Keratinocyte (primary cell): ENCODE measurements around the gene DGKZ. TPM values are rescaled to one million over a fixed set of nuclear protein-coding genes. Genes with fewer than 3 reads are reported as not detected.

Experiments used
- DNase-seq: peaks from one replicate; pipeline ENCODE4 v3.0.0-alpha.2; 2011; ENCODE audit warnings: low read depth, missing footprints, low spot score
- FAIRE-seq: peaks from 2 replicates; lab custom pipeline; 2011; peaks lifted over from hg19 to GRCh38; lab: Jason Lieb, UNC
- H2AFZ ChIP-seq: 2 replicates; pipeline ENCODE4 v1.6.0; 2012; ENCODE audit warnings: low read length, control low read depth, inconsistent platforms; ENCODE audit not compliant: control insufficient read depth
- H3K27ac ChIP-seq: 2 replicates; pipeline ENCODE4 v1.5.1; 2011; ENCODE audit warnings: low read length; ENCODE audit not compliant: control insufficient read depth, insufficient read depth
- H3K27me3 ChIP-seq: 3 replicates; pipeline ENCODE4 v1.6.0; 2011; ENCODE audit warnings: low read length; ENCODE audit not compliant: control insufficient read depth, insufficient read depth; ENCODE audit errors: extremely low read depth
- H3K36me3 ChIP-seq, 2 experiments: 2 replicates in 1 of 2; 3 replicates in 1 of 2; pipeline ENCODE4 v1.5.1; 2011; ENCODE audit warnings: low read length in 2 of 2, mild to moderate bottlenecking in 1 of 2; ENCODE audit not compliant: control insufficient read depth in 2 of 2, insufficient read depth in 2 of 2; ENCODE audit errors: extremely low read depth in 1 of 2
- H3K4me1 ChIP-seq: 3 replicates; pipeline ENCODE4 v1.5.1; 2011; ENCODE audit warnings: low read length; ENCODE audit not compliant: control insufficient read depth, insufficient read depth; ENCODE audit errors: extremely low read depth
- H3K4me2 ChIP-seq: 3 replicates; pipeline ENCODE4 v1.6.0; 2011; ENCODE audit warnings: low read depth, low read length; ENCODE audit not compliant: control insufficient read depth, insufficient read depth; ENCODE audit errors: extremely low read depth
- H3K4me3 ChIP-seq, 3 experiments: fragments of 200-600 bp in 1 of 3; sonication (generic) in 1 of 3; 2 replicates in 2 of 3; 3 replicates in 1 of 3; pipeline ENCODE4 v1.5.1; 2011 to 2016; ENCODE audit warnings: low read length in 3 of 3, mild to moderate bottlenecking in 3 of 3, control low read depth in 2 of 3, inconsistent platforms in 1 of 3, low read depth in 1 of 3, mixed read lengths in 1 of 3, mixed run types in 1 of 3, moderate library complexity in 1 of 3; ENCODE audit not compliant: control insufficient read depth in 2 of 3, insufficient read depth in 2 of 3; ENCODE audit errors: extremely low read depth in 1 of 3
- H3K79me2 ChIP-seq: 2 replicates; pipeline ENCODE4 v1.6.0; 2012; ENCODE audit warnings: low read length; ENCODE audit not compliant: control insufficient read depth, insufficient read depth
- H3K9ac ChIP-seq: 3 replicates; pipeline ENCODE4 v1.6.0; 2011; ENCODE audit warnings: low read length; ENCODE audit not compliant: control insufficient read depth, insufficient read depth; ENCODE audit errors: extremely low read depth
- H3K9me1 ChIP-seq: 3 replicates; pipeline ENCODE4 v1.6.0; 2011; ENCODE audit warnings: low read length; ENCODE audit not compliant: control insufficient read depth, insufficient read depth; ENCODE audit errors: extremely low read depth
- H3K9me3 ChIP-seq: 2 replicates; pipeline ENCODE4 v1.5.1; 2012; ENCODE audit warnings: low read depth, low read length; ENCODE audit not compliant: control insufficient read depth
- H4K20me1 ChIP-seq: 3 replicates; pipeline ENCODE4 v1.6.0; 2011; ENCODE audit warnings: low read length; ENCODE audit not compliant: control insufficient read depth, insufficient read depth; ENCODE audit errors: extremely low read depth
- CTCF ChIP-seq, 3 experiments: IDR thresholded peaks in 1 of 3; conservative IDR thresholded peaks in 1 of 3; optimal IDR thresholded peaks in 1 of 3; 2 replicates in 2 of 3; 3 replicates in 1 of 3; pipeline versions ENCODE3 to v1.5.1; 2011; ENCODE audit warnings: low read length in 3 of 3, mild to moderate bottlenecking in 3 of 3, moderate library complexity in 2 of 3, control low read depth in 1 of 3, inconsistent platforms in 1 of 3; ENCODE audit not compliant: insufficient read depth in 2 of 3; ENCODE audit errors: extremely low read depth in 1 of 3
- EZH2 ChIP-seq: IDR thresholded peaks from one replicate; pipeline ENCODE4 v1.6.1; 2012; ENCODE audit warnings: inconsistent platforms, mild to moderate bottlenecking, low read length, moderate library complexity
- dilution Hi-C: fragments of 300-500 bp; cut with MboI; formaldehyde crosslinking; loops from one replicate; pipeline ENCODE4 v1.7.0; 2020; ENCODE audit warnings: low sequenced_read_pairs; ENCODE audit not compliant: extremely low pct_ligation_motif_present
- polyA plus RNA-seq, 5 experiments: library from polyadenylated mRNA; depleted of rRNA in 3 of 5; stranded (reverse) in 3 of 5; stranded (forward) in 1 of 5; unstranded in 1 of 5; fragments of >200 nt; gene quantifications; 1 replicate in 1 of 5; 2 replicates in 3 of 5; 3 replicates in 1 of 5; pipeline versions ENCODE4 v1.2.1 to v1.2.3, GENCODE V29; 2011 to 2012; ENCODE audit warnings: missing spikeins in 2 of 5, low read depth in 1 of 5, low replicate concordance in 1 of 5

The DGKZ gene
- polyA plus RNA-seq, 1 donor (not counting 4 experiments of a cell fraction or from before 2014, with no cell fraction given), result 23.3 TPM

- Histone ChIP-seq H3K27ac (no peak overlapping the region), H3K9me1 (peaks cover 3% of the 10 kb centered on the region), H3K4me1 (peaks cover 3% of the 10 kb centered on the region), H3K79me2 (peaks cover 49% of the 10 kb centered on the region), H3K4me2 (no peak overlapping the region), H3K4me3 (no peak overlapping the region), H3K9me3 (no peaks in the 10 kb centered on the region), H3K36me3 (peaks cover 15 to 31% of the 10 kb centered on the region in 2 experiments), H4K20me1 (peaks cover 14% of the 10 kb centered on the region), H3K27me3 (no peaks in the 10 kb centered on the region), H2AFZ (no peak overlapping the region), H3K9ac (no peak overlapping the region)
- dilution Hi-C loops, result no loop called here
- DNase-seq, result no peak
- FAIRE-seq, result no peak
- no peak for TF ChIP-seq CTCF (optimal IDR thresholded peaks at IDR 0.05 in 1 of 3, IDR thresholded peaks at IDR 0.05 in 1 of 3, conservative IDR thresholded peaks at IDR 0.05 in 1 of 3; ENCODE audit: extremely low read depth in 1 of 3, insufficient read depth in 2 of 3, low read length in 3 of 3)
Observed at GRCh38 chr11:46364791-46365190, 17.5 kb downstream of the DGKZ start.

DNA sequence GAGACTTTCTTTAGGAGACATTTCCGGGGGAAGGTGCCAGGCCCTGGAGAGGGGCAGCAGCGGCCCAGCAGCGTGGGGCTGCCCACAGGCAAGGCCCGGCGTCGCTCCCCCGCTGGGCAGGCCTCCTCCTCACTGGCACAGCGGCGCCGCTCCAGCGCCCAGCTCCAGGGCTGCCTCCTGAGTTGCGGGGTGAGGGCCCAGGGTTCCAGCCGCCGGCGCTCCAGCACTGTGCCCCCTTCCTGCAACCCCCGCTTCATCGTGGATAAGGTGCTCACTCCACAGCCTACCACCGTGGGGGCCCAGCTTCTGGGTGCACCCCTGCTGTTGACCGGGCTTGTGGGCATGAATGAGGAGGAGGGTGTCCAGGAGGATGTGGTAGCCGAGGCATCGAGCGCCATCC is 19.0 kb downstream of the DGKZ start:
- TF ChIP-seq CTCF (optimal IDR thresholded peaks at IDR 0.05 in 1 of 3, IDR thresholded peaks at IDR 0.05 in 1 of 3, conservative IDR thresholded peaks at IDR 0.05 in 1 of 3; ENCODE audit: extremely low read depth in 1 of 3, insufficient read depth in 2 of 3, low read length in 3 of 3), result no peak
- TF ChIP-seq EZH2, result no peak
- Histone ChIP-seq H3K9me3 (no peaks in the 10 kb centered on the region), H3K36me3 (peaks cover 22 to 38% of the 10 kb centered on the region in 2 experiments), H3K27me3 (no peaks in the 10 kb centered on the region), H4K20me1 (peaks cover 11% of the 10 kb centered on the region), H3K9ac (no peak overlapping the region), H3K27ac (no peak overlapping the region), H3K79me2 (peaks cover 40% of the 10 kb centered on the region), H3K4me3 (no peak overlapping the region), H2AFZ (no peak overlapping the region), H3K4me2 (no peak overlapping the region), H3K9me1 (peaks cover 3% of the 10 kb centered on the region), H3K4me1 (peaks cover 3% of the 10 kb centered on the region)
- DNase-seq (no peak), FAIRE-seq (no peak)
- dilution Hi-C loops, result no loop called here
